Mucosa of gallbladder (tissue), 1 donor: ENCODE data around the gene KIF2A. TPM values are rescaled to one million over a fixed set of nuclear protein-coding genes. Genes with fewer than 3 reads are reported as not detected.

Experiments used
- DNase-seq: peaks from one replicate; pipeline ENCODE4 v3.0.0-alpha.2; 2020; ENCODE audit warnings: low spot score
- total RNA-seq: library from RNA; stranded (reverse); gene quantifications from one replicate; pipeline ENCODE4 v1.2.1, GENCODE V29; 2021
- donor health status: DM: no; HTN: no; CAD: no.

Gene KIF2A
- total RNA-seq, 1 donor from 2014 or later: 31.1 TPM

DNA sequence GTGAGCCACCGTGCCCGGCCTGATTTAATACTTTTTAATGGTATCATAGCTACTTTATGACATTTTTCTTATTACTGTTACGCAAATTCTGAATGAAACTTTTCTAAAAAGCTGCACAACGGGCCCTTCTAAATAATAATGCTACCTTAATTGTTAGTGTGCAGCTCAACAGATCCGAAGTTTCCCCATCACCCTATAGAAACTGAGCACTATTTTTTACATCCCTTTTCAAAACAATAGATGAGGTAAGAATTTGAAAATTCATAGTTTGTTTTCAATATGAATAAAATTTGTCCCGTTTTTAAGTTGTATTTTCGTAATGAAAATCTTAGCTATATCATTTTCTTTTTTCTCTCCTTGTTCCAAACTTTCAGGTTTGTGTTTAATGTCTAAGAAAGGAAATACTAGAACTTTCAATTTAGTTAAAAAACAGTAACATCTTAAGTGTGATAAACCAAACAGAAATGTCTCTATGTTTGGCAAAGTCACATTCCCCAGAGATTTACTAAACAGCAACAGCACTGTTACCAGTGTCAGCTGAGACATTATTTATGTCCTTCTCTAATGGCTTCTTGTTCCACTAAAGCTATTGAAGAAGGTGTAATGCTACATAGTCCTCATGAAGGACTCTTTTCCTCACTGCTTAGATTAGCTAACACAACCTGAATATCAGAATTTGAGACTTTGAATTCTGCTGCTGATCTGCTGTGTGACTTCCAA lies 22.9 kb downstream of the KIF2A start:
- DNase-seq: no peak

DNA sequence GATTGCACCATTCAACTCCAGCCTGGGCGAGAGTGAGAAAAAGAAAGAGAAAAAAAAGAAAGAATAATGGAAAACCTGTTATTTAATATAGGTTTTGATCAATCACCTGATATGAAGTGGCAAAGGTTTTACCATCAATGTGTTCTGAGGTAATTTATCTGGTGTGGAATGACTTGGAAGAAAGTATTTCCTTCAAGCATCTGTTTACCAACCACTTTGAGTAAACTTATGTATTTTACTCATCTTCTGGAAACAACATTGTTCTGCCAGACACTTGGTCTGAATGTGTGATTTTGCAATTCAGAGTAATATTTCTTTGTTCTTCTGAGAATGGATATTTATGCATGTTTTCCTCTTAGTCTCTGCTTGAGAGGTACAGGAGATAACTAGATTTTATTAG lies 24.3 kb downstream of the KIF2A start:
- no peak for DNase-seq

DNA sequence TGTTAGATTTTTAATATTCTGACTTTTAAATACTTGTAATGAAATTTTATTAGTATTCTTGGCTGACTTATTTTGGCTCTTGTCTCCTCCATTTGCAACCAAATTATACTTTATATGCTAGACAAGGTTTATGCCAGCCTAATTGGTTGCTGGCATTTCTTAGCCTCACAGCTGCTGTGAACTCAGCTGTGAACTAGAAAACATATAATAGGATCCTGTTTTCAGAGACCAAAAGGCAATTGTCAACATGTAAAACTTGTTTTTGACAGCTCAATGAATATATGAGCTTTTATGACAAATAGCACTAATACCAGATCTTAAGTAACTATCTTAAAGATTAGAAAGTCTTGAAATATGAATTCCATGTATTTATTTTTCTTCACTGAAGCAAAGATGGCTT lies 25.9 kb downstream of the KIF2A start:
- no peak for DNase-seq

DNA sequence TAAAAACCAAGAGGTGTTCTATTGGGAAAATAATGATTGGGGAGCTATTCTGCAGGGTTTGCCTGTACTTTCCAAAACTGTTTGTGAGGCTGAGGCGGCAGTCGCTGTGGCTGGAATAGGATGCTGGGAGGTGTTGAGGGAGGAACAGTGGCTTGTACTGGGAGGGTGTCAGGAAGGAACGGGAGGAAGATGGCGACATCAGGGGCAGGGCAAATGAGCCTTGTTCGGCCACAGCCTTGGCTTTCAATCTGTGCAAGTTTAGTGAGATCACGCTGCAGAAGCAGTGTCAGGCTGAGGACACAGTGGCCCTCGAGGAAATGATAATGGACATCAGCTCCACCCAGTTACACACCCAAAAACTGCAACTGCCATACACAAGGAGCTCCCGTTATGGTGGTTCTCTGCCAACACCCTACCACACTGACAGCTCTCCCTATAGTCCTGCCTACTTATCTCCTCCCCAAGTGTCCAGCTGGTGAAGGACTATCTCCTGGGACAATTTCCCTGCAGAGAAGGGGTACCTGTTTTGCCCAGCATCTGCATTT lies 27.3 kb downstream of the KIF2A start:
- no peak for DNase-seq

DNA sequence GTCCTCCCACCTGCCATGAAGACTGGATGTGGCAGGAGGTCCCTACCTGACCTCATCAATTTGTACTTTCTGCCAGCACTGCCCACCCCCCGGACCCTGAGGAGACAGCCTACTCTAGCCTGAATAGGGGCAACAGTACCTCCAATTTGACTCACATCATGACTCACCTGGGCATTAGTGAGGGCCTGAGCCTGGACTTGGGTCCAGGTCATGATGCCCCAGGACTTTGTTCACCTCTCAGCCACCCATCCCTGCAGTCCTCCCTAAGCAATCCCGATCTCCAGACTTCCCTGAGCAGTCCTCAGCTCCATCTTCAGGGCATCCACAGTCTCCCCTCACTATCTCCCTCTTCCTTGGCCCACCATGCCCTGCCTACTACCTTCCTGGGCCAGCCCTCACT lies 28.1 kb downstream of the KIF2A start:
- no peak for DNase-seq

DNA sequence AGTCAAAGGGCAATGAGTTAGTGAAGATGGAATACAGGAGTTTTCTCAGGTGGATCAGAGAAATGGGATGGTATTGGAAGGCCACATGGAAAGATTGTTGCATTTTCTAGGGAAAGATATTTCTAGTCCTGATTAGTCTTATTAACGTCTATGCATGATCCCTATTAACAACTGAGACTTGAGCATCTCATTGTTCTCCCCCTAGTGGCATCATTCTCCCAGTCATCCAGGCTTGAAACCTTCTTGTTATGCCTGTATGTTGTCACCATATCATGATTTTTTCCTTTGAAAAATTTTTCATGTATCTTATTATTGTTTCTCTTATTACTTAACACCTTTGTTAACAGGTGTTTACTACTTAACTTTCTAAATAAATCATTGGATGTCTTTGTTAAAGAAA lies 34.4 kb downstream of the KIF2A start:
- DNase-seq: no peak

DNA sequence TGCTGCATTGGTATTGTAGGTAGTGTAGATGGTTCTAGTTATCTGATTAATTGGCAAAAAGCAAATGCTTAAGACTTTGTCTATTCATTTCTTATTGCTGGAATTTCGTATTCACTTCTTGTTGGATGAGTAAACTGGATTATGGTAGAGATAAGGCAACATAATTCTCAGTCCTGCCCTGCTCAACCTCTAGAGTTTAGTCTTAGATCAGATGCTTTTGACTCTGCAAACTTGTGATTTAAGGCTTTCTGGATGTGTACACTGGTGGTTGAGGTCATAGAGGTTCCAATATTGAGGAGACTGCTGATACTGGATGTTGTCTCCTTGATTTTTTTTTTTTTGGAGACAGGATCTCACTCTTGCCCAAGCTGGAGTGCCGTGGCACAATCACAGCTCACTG lies 35.0 kb downstream of the KIF2A start:
- DNase-seq: no peak

DNA sequence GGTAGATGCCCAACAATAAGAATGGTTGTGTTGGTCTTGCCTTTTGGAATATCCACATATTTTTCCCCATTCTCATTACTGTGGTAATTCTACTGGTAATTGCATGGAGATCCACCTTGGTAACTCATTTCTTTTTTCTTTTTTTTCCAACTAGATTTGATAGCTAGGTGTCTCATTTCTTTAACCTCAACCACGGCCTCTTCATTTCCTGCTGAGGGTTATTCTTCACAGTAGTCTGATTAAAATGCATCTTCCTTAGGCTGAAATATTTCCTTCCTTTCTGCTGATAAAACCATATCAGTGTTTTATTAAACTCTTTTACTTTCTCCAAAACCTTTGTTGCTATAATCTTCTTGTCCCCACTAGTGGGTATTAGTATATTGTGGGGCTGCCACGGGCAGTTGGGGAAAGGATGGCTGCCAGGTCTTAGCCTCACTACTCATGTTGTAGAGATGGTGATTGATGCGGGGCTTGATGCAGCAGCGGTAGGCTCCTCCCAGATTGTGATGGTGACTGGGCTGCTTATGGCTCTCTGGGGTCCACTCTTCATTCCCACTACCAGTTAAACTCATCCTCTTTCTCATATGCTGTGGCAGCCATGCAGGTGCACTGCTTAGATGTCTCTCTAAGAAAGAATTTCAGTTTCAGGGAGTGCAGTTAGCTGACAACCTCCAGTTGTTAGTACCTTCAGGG lies 35.9 kb downstream of the KIF2A start:
- no peak for DNase-seq

DNA sequence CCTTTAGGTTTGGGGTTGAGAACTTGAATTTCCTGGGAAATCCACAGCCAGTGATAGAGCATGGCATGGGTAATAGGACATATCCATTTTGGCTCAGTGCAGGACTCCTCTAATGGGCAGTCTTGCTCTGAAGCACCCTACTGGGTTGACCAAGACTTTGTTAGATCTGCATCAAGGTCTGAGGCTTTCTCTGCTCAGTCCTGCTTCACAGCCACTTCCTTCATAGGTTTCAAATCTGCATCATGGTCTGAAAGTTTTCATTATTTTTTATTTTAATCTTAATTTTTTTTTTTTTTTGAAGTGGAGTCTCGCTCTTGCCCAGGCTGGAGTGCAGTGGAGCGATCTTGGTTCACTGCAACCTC lies 36.5 kb downstream of the KIF2A start:
- DNase-seq: no peak

DNA sequence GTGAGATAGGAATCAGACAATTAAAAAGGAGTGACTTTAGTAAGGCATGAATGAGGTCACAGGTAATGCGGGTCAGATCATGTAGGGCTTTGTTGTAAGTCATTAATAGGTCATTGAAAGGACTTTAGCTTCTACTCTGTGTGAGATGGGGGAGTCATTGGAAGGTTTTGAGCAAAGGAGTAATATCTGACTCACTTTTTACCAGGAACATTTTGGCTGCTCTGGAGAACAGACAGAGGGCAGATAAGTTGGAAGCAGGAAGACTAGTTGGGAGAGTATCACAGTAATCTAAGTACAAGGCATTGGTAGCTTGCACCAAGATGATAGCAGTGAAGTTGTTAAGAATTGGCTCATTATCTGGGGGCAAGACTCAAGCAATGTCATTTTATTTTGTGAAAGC lies 37.4 kb downstream of the KIF2A start:
- no peak for DNase-seq

DNA sequence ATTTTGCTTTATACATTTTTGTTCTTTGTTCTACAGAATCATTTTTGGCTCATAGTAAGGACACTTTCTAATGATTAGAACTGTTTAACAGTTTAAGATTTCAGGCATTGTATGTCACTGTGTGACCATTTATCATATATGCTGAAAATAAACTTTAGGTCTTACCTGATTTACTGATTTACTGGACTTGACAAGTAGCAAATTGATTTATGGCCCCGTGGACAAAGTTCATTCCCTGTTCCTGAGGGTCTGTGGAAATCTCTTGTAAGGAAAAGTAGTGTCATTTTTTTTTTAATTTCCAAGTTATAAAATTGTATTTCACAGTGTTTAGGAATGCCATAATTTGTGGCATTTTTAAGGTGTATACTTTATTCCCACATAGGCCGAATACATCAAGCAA lies 40.7 kb downstream of the KIF2A start:
- DNase-seq: no peak

DNA sequence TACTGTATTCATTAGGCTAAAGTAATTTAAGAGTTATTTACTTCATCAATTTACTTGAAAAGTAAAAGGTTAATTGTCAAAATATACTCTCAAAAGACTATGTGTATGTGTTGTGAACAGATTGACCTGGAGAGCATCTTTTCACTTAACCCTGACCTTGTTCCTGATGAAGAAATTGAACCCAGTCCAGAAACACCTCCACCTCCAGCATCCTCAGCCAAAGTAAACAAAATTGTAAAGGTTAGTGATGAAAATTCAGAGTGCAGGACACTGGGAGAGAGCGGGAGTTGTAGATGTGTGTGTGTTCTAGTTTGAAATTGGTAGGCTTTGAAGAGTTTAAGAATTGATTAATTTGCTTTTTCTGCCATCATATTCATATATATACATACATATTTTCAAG lies 41.9 kb downstream of the KIF2A start:
- DNase-seq: no peak

DNA sequence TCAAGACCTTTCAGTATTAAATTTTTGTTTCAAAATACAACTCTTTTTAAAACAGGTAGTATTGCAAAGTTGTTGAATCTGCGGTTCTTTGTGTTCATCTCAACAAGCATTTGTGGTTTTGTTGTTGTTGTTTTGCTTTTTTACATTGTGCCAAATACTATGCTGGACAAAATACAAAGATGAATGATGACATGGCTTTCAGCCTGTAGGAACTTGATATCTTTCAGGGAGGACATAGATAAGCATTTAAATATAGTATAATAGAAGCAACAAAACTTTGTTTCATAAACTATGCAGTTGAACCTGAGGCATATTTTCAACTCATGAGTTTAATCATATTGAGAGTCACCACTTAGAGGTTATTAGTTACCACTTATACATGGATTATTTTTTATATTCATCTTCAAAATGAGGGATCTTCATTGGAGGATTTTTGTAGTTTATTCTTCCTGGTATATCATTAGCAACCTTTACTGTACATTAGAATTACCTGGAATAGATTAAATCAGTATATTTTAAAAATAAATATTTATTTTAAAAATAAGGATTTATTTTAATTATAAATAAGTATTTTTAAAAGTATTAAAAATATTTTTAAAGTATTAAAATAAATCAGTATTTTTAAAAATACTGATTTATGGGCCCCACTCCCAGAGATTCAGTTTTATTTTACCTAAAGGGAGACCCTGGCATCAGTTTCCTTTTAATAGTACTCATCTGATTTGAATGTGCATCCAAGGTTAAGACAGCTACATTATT lies 42.9 kb downstream of the KIF2A start:
- DNase-seq: no peak

DNA sequence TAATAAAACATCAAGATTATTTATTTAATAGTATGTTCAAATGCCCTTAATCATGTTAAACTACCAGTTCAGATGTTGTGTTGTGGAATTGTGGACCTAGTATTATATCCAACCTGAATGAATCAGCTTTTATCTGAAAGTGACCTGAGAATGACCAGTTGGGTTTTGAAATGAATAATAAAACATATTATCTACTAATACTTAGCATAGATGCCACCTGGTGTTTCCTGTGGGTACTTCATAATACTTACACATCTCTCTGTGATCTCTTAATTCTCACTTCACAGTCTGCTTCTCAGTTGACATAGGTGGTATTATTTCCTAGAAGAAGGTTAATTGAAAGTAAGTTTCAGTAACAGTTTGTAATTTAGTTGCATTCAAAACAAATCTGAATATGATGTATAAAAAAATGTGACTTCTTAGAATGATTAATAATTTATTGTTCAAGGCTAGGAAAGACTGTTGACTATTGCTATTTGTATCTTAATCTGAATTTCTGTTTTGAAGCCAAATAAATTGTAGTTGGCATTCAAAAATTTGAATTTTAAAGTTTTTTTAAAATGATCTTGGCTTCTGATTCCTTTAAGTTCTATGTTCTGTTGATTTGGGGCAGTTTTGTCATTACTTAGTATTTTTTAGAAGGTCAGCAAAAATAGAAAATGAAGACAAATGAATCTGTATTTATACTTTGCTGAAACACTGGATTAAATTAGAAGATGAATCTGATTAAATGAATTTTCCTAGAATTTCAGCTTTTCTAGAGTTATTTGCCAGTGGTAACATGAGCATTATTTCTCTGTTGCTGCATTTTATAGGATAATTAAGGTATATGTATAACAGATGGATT lies 48.2 kb downstream of the KIF2A start:
- peak; percentile 44 for DNase-seq

DNA sequence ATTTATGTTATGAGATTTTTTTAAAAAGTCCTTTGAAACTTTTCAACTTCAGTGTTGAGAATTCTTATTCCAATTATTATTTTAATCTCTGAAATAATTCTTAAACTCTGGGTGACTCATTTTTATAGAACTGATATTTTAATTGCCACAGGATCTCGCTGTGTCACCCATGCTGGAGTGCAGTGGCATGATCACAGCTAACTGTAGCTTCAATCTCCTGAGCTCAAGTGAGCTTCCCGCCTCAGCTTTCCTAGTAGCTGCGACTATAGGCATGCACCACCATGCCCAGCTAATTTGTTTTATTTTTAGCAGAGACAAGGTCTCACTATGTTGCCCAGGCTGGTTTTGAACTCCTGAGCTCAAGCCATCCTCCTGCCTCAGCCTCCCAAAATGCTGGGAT lies 56.7 kb downstream of the KIF2A start:
- DNase-seq: no peak

DNA sequence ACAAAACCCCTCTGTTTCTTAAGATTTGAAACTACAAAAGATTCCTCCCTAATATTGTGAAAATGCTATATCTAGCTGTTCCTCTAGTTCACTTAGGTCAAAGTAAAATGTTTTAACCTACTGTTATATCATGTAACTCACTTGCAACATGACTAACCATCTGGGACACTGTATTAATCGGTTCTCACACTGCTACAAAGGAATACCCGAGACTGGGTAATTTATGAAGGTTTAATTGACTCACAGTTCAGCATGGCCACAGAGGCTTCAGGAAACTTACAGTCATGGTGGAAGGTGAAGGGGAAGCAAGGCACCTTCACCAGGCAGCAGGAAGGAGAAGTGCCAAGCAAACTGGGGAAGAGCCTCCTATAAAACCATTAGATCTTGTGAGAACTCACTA lies 63.0 kb downstream of the KIF2A start:
- DNase-seq: no peak

DNA sequence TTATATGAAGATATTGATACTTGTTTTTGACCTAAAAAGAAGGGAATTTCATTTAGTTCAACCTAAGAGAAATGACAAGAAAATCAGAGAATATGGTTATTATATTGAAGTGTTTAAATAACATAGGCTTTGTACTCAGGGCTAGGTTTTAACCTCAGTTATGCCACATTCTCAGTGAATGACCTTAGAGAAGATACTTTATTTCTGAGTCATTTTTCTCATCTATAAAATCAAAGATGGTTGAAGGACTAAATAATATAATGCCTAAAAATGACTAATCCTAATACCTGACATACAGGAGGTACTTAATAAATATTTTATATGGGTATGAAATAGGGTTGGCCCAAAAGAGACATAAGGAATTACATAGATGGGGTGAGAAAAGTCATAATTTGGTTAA lies 65.4 kb downstream of the KIF2A start:
- DNase-seq: no peak

DNA sequence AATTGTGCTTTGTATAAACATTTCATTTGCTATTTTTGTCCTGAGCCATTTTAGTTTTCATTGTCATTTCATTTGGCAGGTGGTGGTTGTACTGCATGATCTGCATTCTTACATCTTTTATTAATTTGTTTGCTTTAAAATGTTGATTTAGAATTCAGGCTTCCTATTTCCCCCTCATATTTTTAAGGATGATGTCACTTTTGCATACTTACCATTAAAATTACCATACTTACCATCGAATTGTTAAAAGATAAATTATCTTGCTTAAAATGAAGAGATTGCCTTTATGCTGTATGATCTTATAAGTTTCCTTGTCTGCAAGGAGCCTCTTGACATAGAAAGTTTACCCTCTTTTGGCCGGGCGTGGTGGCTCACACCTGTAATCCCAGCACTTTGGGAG lies 66.6 kb downstream of the KIF2A start:
- DNase-seq: no peak

DNA sequence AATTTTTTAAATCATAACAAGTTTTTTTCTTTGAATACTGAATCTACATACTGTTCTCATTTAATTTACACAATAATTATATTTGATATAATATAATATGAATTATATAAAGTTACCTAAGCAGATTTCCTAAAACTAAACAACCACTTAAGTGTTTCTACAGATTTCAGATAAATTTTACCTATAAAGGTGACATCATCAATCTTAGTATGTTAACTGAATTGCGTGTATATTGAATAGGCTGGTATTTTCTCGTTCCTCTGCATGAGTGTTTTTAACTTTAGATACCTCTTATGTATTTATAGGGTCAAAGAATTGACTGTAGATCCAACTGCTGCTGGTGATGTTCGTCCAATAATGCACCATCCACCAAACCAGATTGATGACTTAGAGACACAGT lies 67.4 kb downstream of the KIF2A start:
- DNase-seq: no peak

DNA sequence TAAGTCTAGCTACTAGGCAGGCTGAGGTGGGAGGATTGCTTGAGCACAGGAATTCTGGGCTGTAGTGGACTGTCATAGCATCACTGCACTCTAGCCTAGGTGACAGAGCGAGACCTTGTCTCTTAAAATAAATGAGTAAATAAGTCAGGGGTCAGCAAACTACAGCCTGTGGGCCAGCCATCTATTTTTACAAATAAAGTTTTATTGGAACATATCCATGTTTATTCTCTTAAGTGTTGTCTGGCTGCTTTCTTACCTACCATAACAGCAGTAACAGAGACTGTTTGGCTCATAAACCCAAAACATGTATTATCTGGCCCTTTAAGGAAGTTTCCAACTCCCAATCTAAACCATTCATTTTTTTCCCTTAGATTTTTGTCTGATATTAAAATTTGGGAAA lies 68.1 kb downstream of the KIF2A start:
- DNase-seq: no peak

DNA sequence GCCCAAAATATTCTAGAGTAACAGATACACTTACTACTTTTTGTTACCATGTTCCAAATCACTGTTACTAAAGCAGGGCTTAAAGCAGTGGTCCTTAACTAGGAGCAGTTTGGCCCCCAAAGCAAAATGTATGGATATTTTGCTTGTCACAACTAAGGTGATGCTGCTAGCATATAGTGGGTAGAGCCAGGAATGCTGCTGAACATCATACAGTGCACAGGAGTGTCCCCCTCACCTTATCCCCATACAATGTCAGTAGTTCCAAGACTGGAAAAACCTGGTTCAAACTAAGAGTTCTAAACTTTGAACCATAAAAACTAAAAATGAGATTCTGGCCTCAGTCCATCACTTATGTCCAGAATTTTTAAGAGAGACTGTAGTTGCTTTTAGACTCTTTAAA lies 69.6 kb downstream of the KIF2A start:
- DNase-seq: no peak

DNA sequence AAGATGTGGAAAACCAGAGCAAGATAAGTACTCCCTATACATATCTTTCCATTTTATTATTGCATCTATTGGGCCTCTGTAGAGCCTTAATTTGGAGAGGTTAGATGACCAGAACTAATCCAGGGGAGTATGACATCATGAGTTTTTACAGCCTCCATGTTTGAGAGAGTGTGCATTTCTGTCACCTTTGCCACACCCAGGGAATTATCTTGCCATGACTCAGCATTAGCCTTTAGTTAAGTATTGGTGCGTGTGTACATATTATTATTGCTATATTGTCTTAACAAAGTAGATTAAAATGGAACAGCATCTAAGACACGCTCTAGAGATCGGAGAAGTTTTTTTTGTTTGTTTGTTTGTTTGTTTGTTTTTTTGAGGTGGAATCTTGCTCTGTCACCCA lies 70.1 kb downstream of the KIF2A start:
- no peak for DNase-seq
